ENCODE measurements around the gene VPS50.

VPS50 gene

GRCh38 chr7:93231799-93232672 is at the start of gene VPS50:
Gene VPS50 (plus strand): TSS chr7:93232366. CDS start chr7:93232468, 102 bp downstream.
- peak; percentile 80 for DNase-seq (ENCODE audit: low read depth)

- no peak for DNase-seq (ENCODE audit: low read depth)
Measured at GRCh38 chr7:93185303-93186027, 46.7 kb upstream of the VPS50 start.

- DNase-seq (ENCODE audit: low read depth) = no peak
Measured at GRCh38 chr7:93188870-93189634, 43.1 kb upstream of the VPS50 start.

- DNase-seq (ENCODE audit: low read depth) = no peak
Measured at GRCh38 chr7:93194386-93194785, 37.8 kb upstream of the VPS50 start.

GRCh38 chr7:93196336-93196735 is 35.8 kb upstream of the VPS50 start:
- no peak for DNase-seq (ENCODE audit: low read depth)

- no peak for DNase-seq (ENCODE audit: low read depth)
Measured at GRCh38 chr7:93198472-93198871, 33.7 kb upstream of the VPS50 start.

- DNase-seq (ENCODE audit: low read depth) = no peak
Measured at GRCh38 chr7:93202594-93203250, 29.4 kb upstream of the VPS50 start.

- no peak for DNase-seq (ENCODE audit: low read depth)
Measured at GRCh38 chr7:93203496-93203895, 28.7 kb upstream of the VPS50 start.

- no peak for DNase-seq (ENCODE audit: low read depth)
Measured at GRCh38 chr7:93205046-93205445, 27.1 kb upstream of the VPS50 start.

GRCh38 chr7:93211228-93211818 is 20.8 kb upstream of the VPS50 start:
- no peak for DNase-seq (ENCODE audit: low read depth)

GRCh38 chr7:93212881-93213280 is 19.3 kb upstream of the VPS50 start:
- no peak for DNase-seq (ENCODE audit: low read depth)

- DNase-seq (ENCODE audit: low read depth) = no peak
Measured at GRCh38 chr7:93218997-93219827, 13.0 kb upstream of the VPS50 start.

GRCh38 chr7:93219868-93220267 is 12.3 kb upstream of the VPS50 start:
- no peak for DNase-seq (ENCODE audit: low read depth)

GRCh38 chr7:93226310-93226709 is 5.9 kb upstream of the VPS50 start, which contains the start of gene HEPACAM2:
Gene HEPACAM2 (minus strand): TSS chr7:93226469.
- no peak for DNase-seq (ENCODE audit: low read depth)

GRCh38 chr7:93228302-93228701 is 3.9 kb upstream of the VPS50 start:
- DNase-seq (ENCODE audit: low read depth) = no peak

- DNase-seq (ENCODE audit: low read depth) = no peak
Measured at GRCh38 chr7:93231259-93231658, 907 bp upstream of the VPS50 start.

- DNase-seq (ENCODE audit: low read depth) = no peak
Measured at GRCh38 chr7:93232673-93233018, 480 bp downstream of the VPS50 start.

- no peak for DNase-seq (ENCODE audit: low read depth)
Measured at GRCh38 chr7:93235541-93235940, 3.4 kb downstream of the VPS50 start.

- DNase-seq (ENCODE audit: low read depth) = no peak
Measured at GRCh38 chr7:93238131-93238530, 6.0 kb downstream of the VPS50 start.

GRCh38 chr7:93238748-93239147 is 6.6 kb downstream of the VPS50 start:
- no peak for DNase-seq (ENCODE audit: low read depth)

GRCh38 chr7:93239824-93240223 is 7.7 kb downstream of the VPS50 start:
- DNase-seq (ENCODE audit: low read depth) = no peak
